ENCODE data around the gene RRM1.

- no peak for TF ChIP-seq EZH2 (IDR thresholded peaks at IDR 0.05)
- no peak for TF ChIP-seq POLR2AphosphoS5 (IDR thresholded peaks at IDR 0.05; ENCODE audit: borderline replicate concordance, low read depth, low read length)
Measured at GRCh38 chr11:4086575-4087353, 7.8 kb upstream of the RRM1 start.

All from SK-N-MC (cell line).